CD14-positive monocyte (primary cell): ENCODE data around the gene PSMD1. TPM values are rescaled to one million over a fixed set of nuclear protein-coding genes. Genes with fewer than 3 reads are reported as not detected.
A peak's percentile ranks its signal among the peaks of the same experiment; 100 is the strongest.

Source experiments
- DNase-seq, 3 donors: peaks; one replicate each; pipeline ENCODE4 v3.0.0-alpha.2; 2011 to 2022
- H2AFZ ChIP-seq: 2 replicates; pipeline ENCODE4 v1.6.0; 2012; ENCODE audit warnings: mild to moderate bottlenecking, low read depth, low read length, inconsistent platforms; ENCODE audit not compliant: insufficient read depth, poor library complexity, severe bottlenecking
- H3K27ac ChIP-seq, 2 donors: 1 replicate in 1 of 2; 2 replicates in 1 of 2; pipeline ENCODE4 v1.5.1; 2012 to 2013; ENCODE audit warnings: low read length in 2 of 2, control low read depth in 1 of 2, inconsistent platforms in 1 of 2, low read depth in 1 of 2, mild to moderate bottlenecking in 1 of 2
- H3K27me3 ChIP-seq, 2 donors: one replicate each; pipeline versions ENCODE4 v1.6.0 to v1.6.1; 2011 to 2013; ENCODE audit warnings: low read length in 2 of 2; ENCODE audit not compliant: control insufficient read depth in 2 of 2, insufficient read depth in 2 of 2
- H3K36me3 ChIP-seq, 2 donors: replicated peaks in 1 of 2; 1 replicate in 1 of 2; 2 replicates in 1 of 2; pipeline versions ENCODE4 v1.5.1 to v1.6.1; 2012 to 2013; ENCODE audit warnings: low read length in 2 of 2, control low read depth in 1 of 2, inconsistent platforms in 1 of 2, mild to moderate bottlenecking in 1 of 2; ENCODE audit not compliant: insufficient read depth in 2 of 2, control insufficient read depth in 1 of 2
- H3K4me1 ChIP-seq, 2 donors: 1 replicate in 1 of 2; 2 replicates in 1 of 2; pipeline versions ENCODE4 v1.5.1 to v1.6.1; 2012 to 2013; ENCODE audit warnings: low read length in 2 of 2, control low read depth in 1 of 2, inconsistent platforms in 1 of 2, mild to moderate bottlenecking in 1 of 2, moderate library complexity in 1 of 2; ENCODE audit not compliant: insufficient read depth in 2 of 2, control insufficient read depth in 1 of 2
- H3K4me2 ChIP-seq: replicated peaks from 2 replicates; pipeline ENCODE3; 2012; ENCODE audit warnings: low read length, moderate library complexity, mild to moderate bottlenecking; ENCODE audit not compliant: poor library complexity, severe bottlenecking; ENCODE audit errors: extremely low read depth
- H3K4me3 ChIP-seq, 3 experiments: fragments of 200-600 bp in 1 of 3; sonication (generic) in 1 of 3; replicated peaks in 1 of 3; 1 replicate in 2 of 3; 2 replicates in 1 of 3; pipeline ENCODE4 v1.5.1; 2011 to 2013; ENCODE audit warnings: low read length in 3 of 3, mild to moderate bottlenecking in 3 of 3, control low read depth in 2 of 3, low read depth in 2 of 3, inconsistent platforms in 1 of 3, moderate library complexity in 1 of 3
- H3K79me2 ChIP-seq: 2 replicates; pipeline ENCODE4 v1.6.0; 2012; ENCODE audit warnings: mild to moderate bottlenecking, control low read depth, inconsistent platforms, low read length, moderate library complexity; ENCODE audit not compliant: insufficient read depth
- H3K9ac ChIP-seq: 2 replicates; pipeline ENCODE4 v1.6.0; 2017; ENCODE audit warnings: low read length, mild to moderate bottlenecking; ENCODE audit not compliant: insufficient read depth, poor library complexity, severe bottlenecking
- H3K9me3 ChIP-seq, 2 donors: replicated peaks in 1 of 2; 1 replicate in 1 of 2; 2 replicates in 1 of 2; pipeline versions ENCODE4 v1.5.1 to v1.6.1; 2012 to 2013; ENCODE audit warnings: low read length in 2 of 2, control low read depth in 1 of 2; ENCODE audit not compliant: control insufficient read depth in 1 of 2, insufficient read depth in 1 of 2
- H4K20me1 ChIP-seq: 2 replicates; pipeline ENCODE4 v1.6.0; 2012; ENCODE audit warnings: mild to moderate bottlenecking, low read length, control low read depth, moderate library complexity; ENCODE audit not compliant: insufficient read depth
- H3K27ac Mint-ChIP-seq, 7 donors: one replicate each; pipeline ENCODE4 v1.8.0; 2020; ENCODE audit warnings: mild to moderate bottlenecking in 7 of 7, mixed read lengths in 7 of 7, moderate library complexity in 6 of 7, inconsistent platforms in 2 of 7
- H3K27me3 Mint-ChIP-seq, 3 donors: one replicate each; pipeline ENCODE4 v1.8.0; 2021 to 2022; ENCODE audit warnings: low read depth in 3 of 3, mild to moderate bottlenecking in 3 of 3, mixed read lengths in 3 of 3, moderate library complexity in 3 of 3, inconsistent platforms in 1 of 3
- H3K36me3 Mint-ChIP-seq, 2 donors: one replicate each; pipeline ENCODE4 v1.8.0; 2020; ENCODE audit warnings: mixed read lengths in 2 of 2, inconsistent platforms in 1 of 2, mild to moderate bottlenecking in 1 of 2
- H3K4me1 Mint-ChIP-seq: one replicate; pipeline ENCODE4 v1.8.0; 2020; ENCODE audit warnings: mild to moderate bottlenecking, mixed read lengths
- H3K4me3 Mint-ChIP-seq, 2 donors: one replicate each; pipeline ENCODE4 v1.8.0; 2020; ENCODE audit warnings: mild to moderate bottlenecking in 2 of 2, mixed read lengths in 2 of 2, moderate library complexity in 1 of 2
- H3K9me3 Mint-ChIP-seq, 7 donors: one replicate each; pipeline ENCODE4 v1.8.0; 2020 to 2022; ENCODE audit warnings: mixed read lengths in 7 of 7, mild to moderate bottlenecking in 6 of 7, moderate library complexity in 6 of 7, inconsistent platforms in 2 of 7
- WGBS: methylation state at CpG from one replicate; pipeline ENCODE4 v1.1.5; 2013; ENCODE audit warnings: missing lambda C conversion rate; ENCODE audit not compliant: insufficient coverage; 5-methylcytosine and 5-hydroxymethylcytosine counted together
- intact Hi-C, 2 donors: fragments of 100-400 bp; cut with micrococcal nuclease; formaldehyde crosslinking; loops; one replicate each; pipeline versions ENCODE4 v1.15.0 to v1.15.1; 2023
- polyA plus RNA-seq, 3 donors: library from polyadenylated mRNA; depleted of rRNA in 1 of 3; unstranded in 2 of 3; stranded (reverse) in 1 of 3; fragments of 300-500 nt in 2 of 3; fragments of >200 nt in 1 of 3; fragmentation: Illumina TruSeq in 2 of 3; gene quantifications; 1 replicate in 2 of 3; 2 replicates in 1 of 3; pipeline ENCODE4 v1.2.3, GENCODE V29; 2012 to 2021
- TF ChIP-seq, protein P1 (sequence below): fragments of 200-600 bp; IDR thresholded peaks from one replicate; pipeline ENCODE4 v1.8.0; 2022; ENCODE audit warnings: antibody characterized with exemption, mild to moderate bottlenecking

PSMD1 gene
- polyA plus RNA-seq, 3 donors: 23.5 to 53.9 (median 37.7) TPM

DNA sequence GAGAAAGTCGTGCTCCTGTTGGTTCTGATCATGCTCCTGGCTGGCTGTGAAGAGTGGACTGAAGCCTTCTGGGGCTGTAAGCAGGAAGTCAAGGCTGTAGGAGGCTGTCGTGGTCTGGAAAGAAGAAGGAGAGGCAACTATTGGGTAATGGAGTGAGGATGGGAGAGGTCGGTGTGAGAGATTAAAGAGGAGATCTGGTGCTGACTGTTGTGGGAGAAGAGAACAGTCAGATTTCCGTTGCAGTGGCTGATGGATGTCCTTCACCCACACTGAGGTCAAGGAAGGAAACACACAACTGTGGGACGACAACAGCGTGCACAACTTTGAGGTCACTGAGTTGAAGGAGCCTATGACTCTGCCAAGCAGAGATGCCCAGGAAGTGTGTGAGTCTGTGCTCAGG lies 2.8 kb upstream of the PSMD1 start:
- H3K27ac ChIP-seq: no peak overlapping the region
- H3K4me2 ChIP-seq: no peak overlapping the region
- peaks cover 21% of the 10 kb centered on the region for H3K79me2 ChIP-seq
- no peaks in the 10 kb centered on the region for H3K36me3 ChIP-seq
- H4K20me1 ChIP-seq: peaks cover 10% of the 10 kb centered on the region
- intact Hi-C loops: no loop called here
- H3K9ac ChIP-seq: no peak overlapping the region
- peaks cover 32% of the 10 kb centered on the region for H3K4me1 Mint-ChIP-seq
- peaks cover 0 to 20% of the 10 kb centered on the region in 2 donors for H3K27me3 ChIP-seq
- H3K9me3 ChIP-seq: no peaks in the 10 kb centered on the region
- no peak overlapping the region for H3K4me3 ChIP-seq
- H3K27ac Mint-ChIP-seq: no peak overlapping the region
- 23% methylated on average over 3 of the region's 6 CpGs for WGBS
- H3K36me3 Mint-ChIP-seq: no peaks in the 10 kb centered on the region
- TF ChIP-seq, protein P1, sequence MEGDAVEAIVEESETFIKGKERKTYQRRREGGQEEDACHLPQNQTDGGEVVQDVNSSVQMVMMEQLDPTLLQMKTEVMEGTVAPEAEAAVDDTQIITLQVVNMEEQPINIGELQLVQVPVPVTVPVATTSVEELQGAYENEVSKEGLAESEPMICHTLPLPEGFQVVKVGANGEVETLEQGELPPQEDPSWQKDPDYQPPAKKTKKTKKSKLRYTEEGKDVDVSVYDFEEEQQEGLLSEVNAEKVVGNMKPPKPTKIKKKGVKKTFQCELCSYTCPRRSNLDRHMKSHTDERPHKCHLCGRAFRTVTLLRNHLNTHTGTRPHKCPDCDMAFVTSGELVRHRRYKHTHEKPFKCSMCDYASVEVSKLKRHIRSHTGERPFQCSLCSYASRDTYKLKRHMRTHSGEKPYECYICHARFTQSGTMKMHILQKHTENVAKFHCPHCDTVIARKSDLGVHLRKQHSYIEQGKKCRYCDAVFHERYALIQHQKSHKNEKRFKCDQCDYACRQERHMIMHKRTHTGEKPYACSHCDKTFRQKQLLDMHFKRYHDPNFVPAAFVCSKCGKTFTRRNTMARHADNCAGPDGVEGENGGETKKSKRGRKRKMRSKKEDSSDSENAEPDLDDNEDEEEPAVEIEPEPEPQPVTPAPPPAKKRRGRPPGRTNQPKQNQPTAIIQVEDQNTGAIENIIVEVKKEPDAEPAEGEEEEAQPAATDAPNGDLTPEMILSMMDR: no peak
- peaks cover 21 to 33% (median 29%) of the 10 kb centered on the region in 3 donors for H3K27me3 Mint-ChIP-seq
- peaks cover 31 to 35% of the 10 kb centered on the region in 2 donors for H3K4me1 ChIP-seq
- DNase-seq: no peak
- no peak overlapping the region for H3K4me3 Mint-ChIP-seq
- H2AFZ ChIP-seq: peak overlapping the region; percentile 97
- peaks cover 0 to 2% (median 0%) of the 10 kb centered on the region in 7 donors for H3K9me3 Mint-ChIP-seq

DNA sequence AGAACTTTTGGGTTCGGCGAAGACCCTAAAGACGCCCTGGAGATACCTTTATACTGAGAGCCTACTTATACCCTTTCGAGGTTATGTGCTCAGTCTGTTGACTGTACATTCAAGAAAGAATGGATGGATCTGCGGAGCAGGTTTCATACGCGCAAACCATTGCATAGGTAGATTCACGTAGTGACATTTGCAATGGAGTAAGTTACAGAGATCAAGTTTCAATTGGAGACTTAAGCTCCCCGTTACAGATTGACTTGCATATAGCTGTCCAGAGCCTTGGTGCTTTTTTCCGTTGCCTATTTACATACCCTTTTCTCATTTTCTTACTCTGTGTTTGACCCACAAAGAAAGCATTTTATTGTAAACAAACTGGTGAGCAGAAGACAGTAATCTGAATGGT lies 923 bp downstream of the PSMD1 start:
- peak overlapping the region; percentile 98 to 100 (median 100) for H3K27ac Mint-ChIP-seq
- peaks cover 39% of the 10 kb centered on the region for H3K4me1 Mint-ChIP-seq
- DNase-seq: no peak
- H3K4me2 ChIP-seq: peak overlapping the region; percentile 95
- peaks cover 0 to under 1% of the 10 kb centered on the region in 2 donors for H3K27me3 ChIP-seq
- peaks cover 0 to 2% (median 0%) of the 10 kb centered on the region in 7 donors for H3K9me3 Mint-ChIP-seq
- H3K36me3 Mint-ChIP-seq: peaks cover 14% of the 10 kb centered on the region in 2 donors
- peaks cover 10 to 17% of the 10 kb centered on the region in 2 donors for H3K36me3 ChIP-seq
- peaks cover 33% of the 10 kb centered on the region for H4K20me1 ChIP-seq
- peak overlapping the region; percentile 92 to 99 for H3K4me3 Mint-ChIP-seq
- peaks cover 52% of the 10 kb centered on the region for H3K79me2 ChIP-seq
- no peaks in the 10 kb centered on the region for H3K9me3 ChIP-seq
- H3K9ac ChIP-seq: peak overlapping the region; percentile 95
- peak overlapping the region; percentile 83 for H2AFZ ChIP-seq
- TF ChIP-seq, protein P1: no peak
- peak overlapping the region; percentile 79 to 93 (median 92) for H3K4me3 ChIP-seq
- peaks cover 7 to 10% (median 8%) of the 10 kb centered on the region in 3 donors for H3K27me3 Mint-ChIP-seq
- peak overlapping the region in 1 of 2 donors; percentile 87 for H3K27ac ChIP-seq
- peaks cover 29 to 36% of the 10 kb centered on the region in 2 donors for H3K4me1 ChIP-seq
- no CpG with 5 or more reads among the region's 10 CpGs for WGBS
- intact Hi-C loops: no loop called here
